GM21717 (cell line): ENCODE measurements around the gene CCDC160.
"Not testable (repeated sequence)": the region's sequence is repeated elsewhere in the genome, so short reads cannot be mapped to it uniquely, and the experiment has no call there.

ENCODE experiments used
- ATAC-seq: cut with Tn5 transposase; IDR thresholded peaks from one replicate; pipeline ENCODE4 v1.9.1; 2021; ENCODE audit warnings: mild to moderate bottlenecking, moderate library complexity; ENCODE audit not compliant: unreplicated experiment

CCDC160 gene

DNA sequence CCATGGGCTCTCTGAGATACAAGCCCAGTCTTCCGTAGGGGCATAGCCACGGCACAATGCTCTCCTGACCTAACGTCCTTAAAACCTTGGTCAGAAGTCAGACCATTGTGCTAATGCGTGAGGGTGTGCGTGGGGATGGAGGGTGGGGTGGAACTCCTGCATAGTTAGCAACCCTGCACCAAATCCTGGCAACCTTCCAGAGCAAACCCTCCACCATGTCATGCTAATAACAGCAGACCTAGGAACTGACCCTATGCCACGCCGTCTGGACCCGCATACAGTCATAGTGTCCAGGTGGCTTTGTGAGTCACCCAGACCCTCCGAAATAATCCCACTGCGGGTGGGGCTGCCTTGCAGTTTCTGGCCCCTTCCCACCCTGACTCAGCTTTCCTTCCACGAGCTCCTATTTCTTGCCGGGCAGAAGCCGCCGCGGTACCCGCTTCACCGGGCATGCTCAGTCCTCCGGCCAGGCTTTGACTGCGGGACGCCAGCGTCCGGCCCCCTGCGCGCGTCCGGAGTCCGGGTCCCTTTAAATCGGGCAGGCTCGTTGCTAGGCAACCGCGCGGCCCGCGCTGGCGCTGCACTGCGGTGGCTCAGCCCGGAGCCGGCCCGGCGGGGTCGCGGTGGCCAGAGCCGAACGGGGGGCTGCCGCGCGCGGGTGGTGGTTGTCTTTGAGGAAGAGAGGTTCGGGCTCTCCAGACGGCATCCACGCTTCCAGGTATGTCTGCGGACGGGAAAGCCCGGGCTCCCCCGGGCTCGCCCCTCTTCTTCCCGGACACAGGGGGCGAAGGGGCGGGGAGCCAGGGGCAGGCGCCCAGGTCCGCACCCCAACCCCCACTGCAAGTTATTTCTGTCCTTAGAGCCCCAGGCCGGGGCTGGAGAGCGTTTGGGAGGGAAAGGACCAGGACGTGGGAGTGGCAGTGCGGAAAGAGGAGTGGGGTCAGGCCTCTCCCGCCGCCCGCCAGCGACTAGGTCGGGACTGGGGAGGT, at the start of gene CCDC160:
TSS of gene CCDC160 (plus strand) at position 557 of the 989 bp plus-strand sequence. CDS start 7,619 bp downstream, outside the sequence.
- ATAC-seq = no peak

DNA sequence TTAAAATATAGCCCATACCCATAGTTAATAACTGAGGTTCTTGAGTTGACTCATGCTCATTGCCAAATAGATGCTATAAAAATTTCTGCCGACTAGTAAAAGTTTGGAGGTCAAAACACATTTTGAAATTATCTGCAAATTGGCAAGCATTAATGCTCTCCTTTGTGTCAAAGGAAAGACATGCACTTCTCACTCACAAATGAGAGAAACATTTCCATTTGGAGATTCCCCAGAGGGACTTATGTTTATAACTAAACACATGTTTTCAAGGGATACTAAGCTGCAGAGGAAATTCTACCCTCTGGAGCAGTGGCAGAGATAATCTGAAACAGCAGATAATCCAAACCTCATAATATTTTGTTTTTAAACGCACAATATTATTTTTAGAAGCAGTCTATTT, 45.7 kb upstream of the CCDC160 start:
- ATAC-seq = no peak

DNA sequence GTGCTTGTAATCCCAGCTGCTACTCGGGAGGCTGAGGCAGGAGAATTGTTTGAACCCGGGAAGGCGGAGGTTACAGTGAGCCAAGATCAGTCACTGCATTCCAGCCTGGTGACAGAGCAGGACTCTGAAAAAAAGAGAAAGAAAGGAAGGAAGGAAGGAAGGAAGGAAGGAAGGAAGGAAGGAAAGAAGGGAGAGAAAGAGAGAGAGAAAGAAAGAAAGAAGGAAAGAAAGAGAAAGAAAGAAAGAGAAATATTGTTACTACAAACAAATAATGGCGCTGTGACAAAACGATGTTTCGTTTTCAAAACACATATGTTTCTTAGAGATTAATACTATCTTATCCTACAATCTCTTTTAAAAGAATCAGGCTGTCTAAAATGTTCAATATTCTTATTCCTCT, 42.1 kb upstream of the CCDC160 start:
- ATAC-seq = no peak

DNA sequence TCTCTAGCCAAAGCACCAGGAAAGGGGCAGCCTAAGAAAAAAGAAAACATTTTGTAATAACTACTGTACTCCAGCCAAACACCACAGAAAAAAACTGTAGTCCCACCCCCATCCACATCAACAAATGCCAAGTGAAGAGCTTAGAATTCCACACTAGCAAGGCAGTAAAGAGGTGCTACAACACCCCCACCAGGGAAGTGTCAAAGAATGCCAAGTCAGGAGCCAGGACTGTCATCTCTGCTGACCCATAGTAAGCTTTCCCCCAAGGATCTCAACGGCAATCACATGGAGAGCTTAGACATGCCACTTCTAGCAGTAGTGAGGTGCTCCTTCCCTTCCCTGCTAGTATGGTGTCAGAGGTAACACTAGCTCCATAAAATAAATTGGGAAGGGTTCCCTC, 34.4 kb upstream of the CCDC160 start:
- ATAC-seq = no peak

DNA sequence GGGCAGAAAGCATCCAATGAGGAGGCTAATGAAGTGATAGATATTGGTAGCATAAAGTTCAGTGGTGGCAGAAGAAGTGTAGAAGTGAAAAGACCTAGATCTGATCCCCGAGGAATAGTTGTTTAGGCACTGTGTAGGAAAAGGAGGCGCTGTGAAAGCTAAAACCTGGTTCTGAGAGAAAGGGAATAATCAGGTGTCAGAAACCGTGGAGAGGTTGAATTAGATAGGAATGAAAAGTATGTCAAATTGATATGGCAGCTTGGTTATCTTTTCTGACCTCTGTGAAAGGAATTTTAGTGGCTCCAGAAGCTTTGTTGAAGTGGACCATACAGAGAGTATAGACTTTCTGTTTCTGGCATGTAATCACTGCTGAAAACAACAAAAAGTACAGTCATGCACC, 30.8 kb upstream of the CCDC160 start:
- no peak for ATAC-seq

DNA sequence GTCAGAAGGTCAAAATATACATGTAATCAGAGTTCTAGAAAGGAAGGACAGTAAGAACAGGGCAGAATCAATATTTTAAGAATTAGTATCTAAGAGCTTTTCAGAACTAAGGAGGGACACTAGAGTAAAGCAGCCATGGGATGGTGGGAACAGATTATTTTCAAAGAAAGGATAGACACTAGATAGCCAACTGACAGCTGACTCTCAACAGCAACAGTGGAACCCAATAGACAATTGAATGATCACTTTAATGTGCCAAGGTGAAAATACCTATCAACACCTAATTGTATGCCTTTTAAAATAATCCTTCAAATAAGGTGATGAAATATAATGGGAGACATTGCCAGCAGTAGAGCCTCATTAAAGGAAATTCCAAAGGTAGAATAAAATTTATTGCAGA, 26.5 kb upstream of the CCDC160 start:
- no peak for ATAC-seq

DNA sequence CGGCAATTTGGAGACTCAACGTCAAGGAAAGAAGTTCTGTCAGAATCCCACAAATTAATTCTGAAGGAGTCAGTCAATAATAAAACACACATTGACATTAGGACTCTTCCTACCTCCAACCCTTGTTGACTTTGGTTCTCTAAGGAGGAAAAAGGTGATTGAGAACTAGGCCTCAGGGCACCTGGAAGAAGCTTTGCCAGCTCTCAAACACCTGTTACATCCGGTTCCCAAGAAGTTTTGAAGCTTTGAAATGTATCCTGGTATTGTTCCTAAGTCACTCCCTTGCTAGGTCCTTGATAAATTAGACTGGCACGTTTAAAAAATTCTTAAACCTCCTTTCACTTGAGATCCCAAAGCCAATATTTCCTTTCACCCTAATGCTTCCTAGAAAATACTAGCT, 1.7 kb upstream of the CCDC160 start:
- ATAC-seq = no peak

DNA sequence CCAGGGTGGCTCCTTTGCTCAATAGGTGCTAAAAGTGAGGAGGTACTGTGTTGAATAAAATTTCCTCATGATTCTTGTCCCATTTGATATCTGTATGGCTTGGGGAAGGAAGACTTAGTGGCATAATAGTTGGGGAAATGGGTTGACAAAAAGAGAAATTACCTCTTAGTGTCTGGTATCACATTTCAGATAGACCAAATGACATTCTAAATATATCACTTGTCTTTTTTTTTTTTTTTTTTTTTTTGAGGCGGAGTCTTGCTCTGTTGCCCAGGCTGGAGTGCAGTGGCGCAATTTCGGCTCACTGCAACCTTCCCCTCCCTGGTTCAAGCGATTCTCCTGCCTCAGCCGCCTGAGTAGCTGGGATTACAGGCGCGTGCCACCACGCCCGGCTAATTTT, 1.2 kb downstream of the CCDC160 start:
- not testable (repeated sequence) for ATAC-seq

DNA sequence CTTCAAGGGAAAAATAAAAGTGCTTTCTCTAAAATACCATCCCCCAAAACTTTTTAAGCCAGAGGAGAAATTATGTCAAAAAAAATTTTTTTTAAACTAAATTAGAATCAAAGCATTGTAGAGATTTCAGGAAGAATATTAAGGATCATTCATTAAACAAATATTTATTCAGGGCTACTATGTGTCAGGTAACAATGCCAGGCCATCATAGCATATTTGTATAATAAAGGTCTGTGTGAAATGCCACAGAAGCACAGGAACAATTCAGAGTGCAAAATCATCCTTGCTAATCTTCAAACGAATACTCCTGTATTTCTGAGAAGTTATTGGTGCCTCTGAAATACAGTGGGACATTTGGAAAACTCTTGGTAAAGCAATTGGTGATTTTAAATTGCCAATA, 2.0 kb downstream of the CCDC160 start:
- no peak for ATAC-seq

DNA sequence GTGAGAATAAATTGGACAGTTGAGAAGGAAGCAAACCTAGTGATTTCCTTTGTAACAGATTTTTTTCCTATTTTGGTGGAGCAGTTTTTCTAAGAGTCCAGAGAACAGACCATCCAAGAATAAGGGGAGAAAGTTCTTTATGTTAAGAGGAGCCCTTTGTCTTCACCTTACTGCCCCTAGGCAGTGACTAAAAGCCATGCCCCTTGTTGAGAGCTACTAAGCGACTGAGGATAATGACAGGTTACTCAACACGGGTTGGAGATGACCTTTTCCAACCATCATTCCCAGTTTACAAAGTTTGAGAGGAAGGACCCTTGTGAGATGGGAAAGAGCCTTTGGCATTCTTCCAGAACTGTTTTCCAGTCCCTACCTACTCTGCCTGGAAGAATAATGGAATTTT, 3.2 kb downstream of the CCDC160 start:
- no peak for ATAC-seq

DNA sequence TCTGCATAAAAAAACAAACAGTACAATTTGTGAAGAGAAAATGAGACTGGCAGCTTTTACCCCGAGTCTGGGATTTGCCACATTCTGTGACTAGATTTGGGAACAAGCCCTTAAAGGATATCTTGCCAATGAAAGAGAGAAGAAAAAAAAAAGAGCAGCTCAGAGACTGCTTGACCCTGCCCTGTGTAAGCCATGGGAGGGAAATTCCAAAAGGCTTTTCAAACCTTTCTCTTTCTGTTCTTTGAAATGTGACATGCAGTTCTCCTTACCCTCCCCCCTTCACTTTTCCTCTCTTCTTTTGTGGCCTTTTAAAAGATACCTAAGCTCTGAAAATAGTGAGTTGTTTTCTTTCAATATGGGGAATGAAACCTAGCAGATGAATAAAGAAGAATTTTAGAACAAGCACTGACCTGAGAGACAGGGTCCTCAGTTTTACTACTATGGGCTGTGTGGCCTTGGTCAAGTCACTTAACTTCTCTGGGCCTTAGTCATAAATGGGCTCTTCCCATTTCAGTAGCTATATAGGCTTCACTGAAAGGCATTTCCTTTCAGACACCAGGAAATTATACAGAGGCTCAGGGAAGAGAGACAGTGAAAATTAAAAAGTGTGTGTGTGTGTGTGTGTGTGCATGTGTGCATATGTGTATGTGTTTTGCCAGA, 5.1 kb downstream of the CCDC160 start:
- no peak for ATAC-seq

DNA sequence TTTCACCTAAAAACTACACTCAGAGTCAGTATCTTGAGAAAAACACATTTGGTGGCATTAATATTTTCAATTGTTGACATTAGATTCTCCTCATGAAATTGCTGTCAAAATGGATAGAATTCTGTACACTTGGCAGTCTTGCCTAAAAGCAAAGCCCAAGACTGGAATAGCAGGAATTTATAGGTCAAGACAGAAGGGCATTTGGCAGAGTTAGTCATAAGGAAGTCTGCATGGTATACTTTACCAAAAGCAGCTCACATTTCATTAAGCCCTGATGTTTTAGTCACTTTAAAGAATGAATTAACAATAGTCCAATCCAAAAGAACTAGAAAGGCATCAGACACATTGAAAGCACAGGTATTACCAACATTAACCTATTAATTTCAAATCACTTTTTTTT, 7.1 kb downstream of the CCDC160 start:
- no peak for ATAC-seq

DNA sequence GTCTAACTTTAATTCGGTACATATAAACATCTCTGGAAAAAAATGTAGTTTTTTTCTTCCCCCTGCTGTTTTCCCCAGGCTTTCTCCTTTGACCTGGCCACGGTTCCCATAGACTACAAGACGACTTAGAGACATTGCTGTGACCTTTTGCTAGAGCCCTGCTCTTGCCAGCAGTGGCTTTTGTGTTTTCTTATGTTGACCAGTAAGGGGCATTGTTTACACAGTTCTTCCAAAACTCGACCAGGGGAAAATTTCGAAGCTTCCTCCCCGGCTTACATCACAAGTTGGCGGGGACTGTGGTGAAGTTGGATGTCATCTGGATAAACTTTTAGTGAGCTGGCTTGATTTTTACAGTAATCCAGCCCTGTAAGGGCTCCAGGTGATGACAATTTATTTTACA, 9.3 kb downstream of the CCDC160 start:
- no peak for ATAC-seq

DNA sequence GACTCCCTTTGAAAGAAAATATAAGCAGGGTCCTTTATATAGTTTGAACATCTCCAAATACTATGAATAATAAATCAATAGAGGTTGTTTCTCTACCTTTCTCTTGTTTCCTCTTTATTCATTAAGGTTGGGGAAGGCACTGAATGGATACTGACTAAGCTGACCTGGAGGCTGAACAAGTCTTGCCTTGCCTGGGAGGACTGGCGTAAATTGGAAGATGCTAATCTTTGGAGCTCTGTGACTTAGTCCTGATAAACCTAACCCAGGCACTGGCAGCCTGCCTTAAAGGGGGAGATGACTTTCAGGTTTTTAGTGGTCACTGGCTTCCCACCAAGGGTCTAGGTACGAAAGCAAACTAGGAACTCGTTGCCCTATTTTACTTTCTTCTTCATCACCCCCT, 10.5 kb downstream of the CCDC160 start:
- no peak for ATAC-seq

DNA sequence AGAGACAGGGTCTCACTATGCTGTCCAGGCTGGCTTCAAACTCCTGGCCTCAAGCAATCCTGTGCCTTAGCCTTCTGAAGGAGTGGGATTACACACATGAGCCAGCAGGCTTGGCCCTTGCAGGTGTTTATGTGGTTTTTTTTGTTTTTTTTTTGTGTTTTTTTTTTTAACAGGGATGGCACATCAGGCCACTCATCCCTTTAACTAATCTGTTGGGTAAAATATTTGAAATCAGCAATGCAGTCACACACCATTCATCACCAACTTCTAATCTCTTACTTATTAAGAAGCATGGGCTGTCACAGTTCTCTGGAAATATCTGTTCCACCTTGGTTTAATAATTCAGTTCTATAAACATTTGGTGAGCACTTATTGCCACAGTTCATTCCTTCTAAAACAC, 12.3 kb downstream of the CCDC160 start:
- ATAC-seq = no peak

DNA sequence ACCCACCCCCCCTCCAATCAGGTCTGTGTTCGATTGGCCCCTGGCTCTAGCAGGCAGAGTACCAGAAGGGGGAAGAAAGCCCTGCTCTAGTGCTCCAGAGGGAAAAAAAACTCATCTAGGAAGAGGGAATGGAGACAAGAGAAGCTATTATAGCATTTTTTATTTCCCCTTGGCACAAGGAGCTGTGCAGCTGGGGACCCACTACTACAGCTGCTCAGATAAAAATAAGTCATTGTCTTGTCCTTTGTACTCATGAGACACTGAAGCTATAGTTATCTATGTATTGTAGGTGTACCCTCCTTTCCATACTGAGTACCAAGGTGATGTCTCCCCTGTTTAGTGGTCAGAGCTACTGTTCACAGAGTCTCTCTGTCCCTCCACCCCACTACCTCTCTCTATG, 14.3 kb downstream of the CCDC160 start:
- no peak for ATAC-seq

DNA sequence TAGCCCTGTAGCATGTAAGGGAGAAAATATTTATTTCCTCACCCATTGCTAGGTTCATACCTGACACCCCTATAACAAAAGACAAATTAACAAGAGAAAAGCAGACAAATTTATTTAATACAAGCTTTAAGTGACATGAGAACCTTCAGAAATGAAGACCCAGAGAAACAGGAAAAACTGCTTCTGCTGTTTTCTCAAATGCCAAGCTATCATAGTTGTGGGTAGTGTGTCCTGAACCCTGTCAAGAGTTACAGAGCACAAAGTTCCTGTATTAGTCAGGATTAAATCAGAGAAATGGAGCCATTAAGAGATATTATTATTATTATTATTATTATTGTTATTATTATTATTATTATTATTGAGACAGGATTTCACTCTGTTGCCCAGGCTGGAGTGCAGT, 17.5 kb downstream of the CCDC160 start:
- ATAC-seq = no peak

DNA sequence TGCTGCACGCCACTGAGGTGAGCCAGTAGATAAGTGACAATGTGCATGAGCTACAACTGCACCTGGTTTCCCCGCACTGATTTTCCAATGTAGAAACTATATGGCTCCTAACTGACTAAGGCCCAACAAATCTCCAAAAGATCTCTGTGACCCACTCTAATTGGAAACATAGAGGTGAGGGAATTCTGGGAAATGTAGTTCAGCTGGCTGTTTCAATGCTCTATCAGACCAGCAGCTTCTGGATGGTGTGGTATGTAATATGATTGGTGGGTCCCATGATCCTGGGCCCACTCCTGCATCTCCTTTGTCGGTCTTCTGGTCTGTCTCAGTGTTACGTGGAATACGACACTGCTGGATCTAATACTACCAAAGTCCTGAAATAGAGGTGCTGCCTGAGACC, 18.6 kb downstream of the CCDC160 start:
- no peak for ATAC-seq

DNA sequence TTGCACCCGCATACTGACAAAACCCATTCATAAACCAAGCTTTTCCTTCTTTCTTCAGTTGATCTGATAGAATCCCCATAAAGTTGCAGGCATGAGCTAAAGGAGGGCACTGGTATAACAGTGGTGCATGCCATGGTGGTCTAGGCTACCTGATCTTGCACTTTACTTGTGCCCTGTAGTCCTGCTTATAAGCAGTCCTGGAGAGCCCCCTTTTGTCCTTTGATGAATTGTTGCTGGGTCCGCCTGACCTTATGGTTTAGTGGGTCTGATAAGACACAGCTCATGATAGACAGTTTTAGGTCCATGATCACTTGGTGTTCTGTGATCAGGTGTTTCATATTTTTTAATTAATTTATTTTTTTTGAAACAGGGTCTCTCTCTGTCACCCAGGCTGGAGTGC, 19.7 kb downstream of the CCDC160 start:
- no peak for ATAC-seq

DNA sequence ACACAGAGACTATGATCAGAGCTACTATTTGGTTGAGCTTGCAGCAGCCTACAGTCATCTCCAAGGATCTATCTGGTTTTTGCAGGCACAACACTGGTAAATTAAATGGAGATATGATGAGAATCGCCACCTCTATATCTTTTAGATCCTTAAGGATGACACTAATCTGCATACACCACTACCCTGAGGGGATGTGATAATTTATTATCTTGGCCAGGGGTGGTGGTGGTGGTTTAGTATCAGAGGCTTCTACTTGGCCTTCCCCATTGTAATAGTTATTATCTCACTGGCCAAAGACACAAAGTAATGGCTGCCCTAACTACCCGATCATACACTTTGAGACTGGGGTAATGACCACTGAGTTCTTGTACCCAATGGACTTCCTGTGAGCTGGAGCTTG, 21.2 kb downstream of the CCDC160 start:
- no peak for ATAC-seq

DNA sequence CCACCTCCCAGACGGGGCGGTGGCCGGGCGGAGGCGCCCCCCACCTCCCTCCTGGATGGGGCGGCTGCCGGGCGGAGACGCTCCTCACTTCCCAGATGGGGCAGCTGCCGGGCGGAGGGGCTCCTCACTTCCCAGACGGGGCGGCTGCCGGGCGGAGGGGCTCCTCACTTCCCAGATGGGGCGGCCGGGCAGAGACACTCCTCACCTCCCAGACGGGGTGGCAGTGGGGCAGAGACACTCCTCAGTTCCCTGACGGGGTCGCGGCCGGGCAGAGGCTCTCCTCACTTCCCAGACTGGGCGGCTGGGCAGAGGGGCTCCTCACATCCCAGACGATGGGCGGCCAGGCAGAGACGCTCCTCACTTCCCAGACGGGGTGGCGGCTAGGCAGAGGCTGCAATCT, 49.0 kb downstream of the CCDC160 start:
- not testable (repeated sequence) for ATAC-seq

DNA sequence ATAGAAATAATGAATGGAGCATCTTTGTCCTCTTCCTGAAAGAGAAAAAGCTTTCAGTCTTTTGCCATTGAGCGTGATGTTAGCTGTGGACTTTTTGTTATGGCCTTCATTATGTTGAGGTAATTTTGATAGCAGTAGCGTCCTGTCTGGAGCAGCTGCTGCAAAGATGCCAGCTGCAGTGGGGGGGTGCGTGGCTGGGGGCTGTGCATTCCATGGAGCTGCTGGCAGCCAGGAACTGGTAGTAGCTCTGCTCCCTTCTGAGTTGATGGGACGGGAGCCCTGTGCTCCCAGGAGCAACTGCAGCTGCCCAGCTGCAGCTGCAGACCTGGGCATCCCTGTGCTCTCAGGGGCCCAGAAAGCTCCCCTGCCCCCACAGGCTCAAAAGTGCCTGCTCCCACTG, 50.4 kb downstream of the CCDC160 start:
- no peak for ATAC-seq
